H1 (cell line): ENCODE measurements around the gene CDKN2A.

Experiments
- CTCF ChIP-seq, 3 experiments: IDR thresholded peaks; 1 replicate in 2 of 3; 2 replicates in 1 of 3; pipeline versions ENCODE4 v1.5.1 to v1.6.1; 2011; ENCODE audit warnings: low read length in 3 of 3, mild to moderate bottlenecking in 3 of 3, inconsistent platforms in 2 of 3, low read depth in 1 of 3, moderate library complexity in 1 of 3; ENCODE audit not compliant: insufficient read depth in 1 of 3; ENCODE audit errors: control extremely low read depth in 1 of 3
- EGR1 ChIP-seq: IDR thresholded peaks from 2 replicates; pipeline ENCODE4 v1.6.1; 2011; ENCODE audit warnings: low read depth, low read length, borderline replicate concordance
- RFX5 ChIP-seq: IDR thresholded peaks from 2 replicates; pipeline ENCODE4 v1.6.1; 2011; ENCODE audit warnings: low read depth, low read length, improper control_type of control experiment, borderline replicate concordance
- SRF ChIP-seq: IDR thresholded peaks from 2 replicates; pipeline ENCODE4 v1.6.1; 2011; ENCODE audit warnings: mild to moderate bottlenecking, low read depth, low read length, moderate library complexity
- TAF1 ChIP-seq: IDR thresholded peaks from 2 replicates; pipeline ENCODE4 v1.6.1; 2011; ENCODE audit warnings: mild to moderate bottlenecking, low read depth, low read length

DNA sequence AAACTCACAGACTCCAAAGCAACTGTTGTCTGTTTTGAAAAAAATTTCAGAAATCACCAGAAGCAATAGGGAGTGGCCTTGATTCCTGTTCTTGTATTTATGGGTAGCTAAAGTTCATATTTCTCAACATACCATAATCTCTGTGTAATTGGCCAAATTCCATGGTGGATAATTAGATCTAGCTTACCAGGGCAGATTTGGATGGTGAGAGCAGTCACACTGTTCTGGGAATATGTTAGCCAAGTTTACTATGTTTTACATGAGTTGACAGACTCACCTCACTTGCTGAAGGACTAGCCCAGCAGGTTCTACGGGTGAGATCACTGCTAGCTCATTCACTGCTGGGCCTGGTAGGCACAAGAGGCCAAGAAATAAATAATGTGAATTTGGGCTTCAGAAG, 47.6 kb upstream of the CDKN2A start:
- TF ChIP-seq CTCF (IDR thresholded peaks at IDR 0.05; ENCODE audit: control extremely low read depth in 1 of 3, insufficient read depth in 1 of 3, low read depth in 1 of 3, low read length in 3 of 3) (no peak), EGR1 (no peak), SRF (no peak), RFX5 (no peak), TAF1 (no peak)
